ENCODE measurements around the gene OVCH1.

The OVCH1 gene

DNA sequence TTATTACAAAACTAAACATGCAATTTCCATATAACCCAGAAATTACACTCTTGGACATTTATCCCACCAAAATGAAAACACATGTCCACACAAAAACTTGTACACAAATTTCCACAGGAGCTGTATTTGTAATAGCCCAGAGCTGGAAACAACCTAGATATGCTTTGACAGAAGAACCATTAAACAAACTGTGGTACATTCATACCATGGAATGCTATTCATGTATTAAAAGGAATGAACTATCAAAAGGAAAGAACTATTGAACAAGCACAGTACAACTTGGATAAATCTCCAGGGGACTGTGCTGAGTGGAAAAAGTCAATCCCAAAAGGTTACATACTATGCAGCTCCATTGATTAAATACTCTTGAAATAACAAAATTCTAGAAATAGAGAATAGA, 80.7 kb downstream of the OVCH1 start:
- TF ChIP-seq, protein P1, sequence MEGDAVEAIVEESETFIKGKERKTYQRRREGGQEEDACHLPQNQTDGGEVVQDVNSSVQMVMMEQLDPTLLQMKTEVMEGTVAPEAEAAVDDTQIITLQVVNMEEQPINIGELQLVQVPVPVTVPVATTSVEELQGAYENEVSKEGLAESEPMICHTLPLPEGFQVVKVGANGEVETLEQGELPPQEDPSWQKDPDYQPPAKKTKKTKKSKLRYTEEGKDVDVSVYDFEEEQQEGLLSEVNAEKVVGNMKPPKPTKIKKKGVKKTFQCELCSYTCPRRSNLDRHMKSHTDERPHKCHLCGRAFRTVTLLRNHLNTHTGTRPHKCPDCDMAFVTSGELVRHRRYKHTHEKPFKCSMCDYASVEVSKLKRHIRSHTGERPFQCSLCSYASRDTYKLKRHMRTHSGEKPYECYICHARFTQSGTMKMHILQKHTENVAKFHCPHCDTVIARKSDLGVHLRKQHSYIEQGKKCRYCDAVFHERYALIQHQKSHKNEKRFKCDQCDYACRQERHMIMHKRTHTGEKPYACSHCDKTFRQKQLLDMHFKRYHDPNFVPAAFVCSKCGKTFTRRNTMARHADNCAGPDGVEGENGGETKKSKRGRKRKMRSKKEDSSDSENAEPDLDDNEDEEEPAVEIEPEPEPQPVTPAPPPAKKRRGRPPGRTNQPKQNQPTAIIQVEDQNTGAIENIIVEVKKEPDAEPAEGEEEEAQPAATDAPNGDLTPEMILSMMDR (IDR thresholded peaks at IDR 0.05; ENCODE audit: control extremely low read depth, extremely low read depth, low read depth, missing control alignments): no peak
- ChIA-PET POLR2A (no interaction called here), CTCF (interaction anchor here (1.5 to 4.2 kb wide), 2 partner anchors 11 to 60 kb away, joined by 3 to 25 read pairs; no protein-coding TSS in a partner anchor)

DNA sequence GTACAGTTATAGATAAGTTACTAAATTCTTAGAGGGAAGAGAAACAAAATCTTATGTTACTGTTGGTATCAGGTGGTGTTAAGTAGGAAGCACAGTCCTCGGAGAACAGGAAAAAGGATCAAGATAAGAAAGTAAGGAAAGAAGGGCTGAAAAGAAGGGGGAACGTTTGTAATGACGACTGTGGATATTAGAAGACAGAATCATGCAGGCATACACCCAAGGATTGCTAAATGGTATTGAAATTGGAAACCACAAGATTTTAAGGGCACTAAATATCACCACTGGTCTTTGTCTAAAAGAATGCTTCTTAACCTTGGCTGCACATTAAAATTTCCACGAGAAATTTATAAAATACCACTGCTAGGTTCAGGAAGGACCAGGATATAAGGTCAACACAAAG, 82.4 kb downstream of the OVCH1 start:
- ChIA-PET CTCF (interaction anchor here (1.5 to 4.2 kb wide), 2 partner anchors 13 to 62 kb away, joined by 3 to 25 read pairs; no protein-coding TSS in a partner anchor), POLR2A (no interaction called here)
- DNase-seq (ENCODE audit: extremely low spot score): no peak
- TF ChIP-seq, protein P1 (IDR thresholded peaks at IDR 0.05; ENCODE audit: control extremely low read depth, extremely low read depth, low read depth, missing control alignments): no peak

More for the DNA sequence above, 80.7 kb downstream of the OVCH1 start:
- no peak for DNase-seq (ENCODE audit: extremely low spot score)

DNA sequence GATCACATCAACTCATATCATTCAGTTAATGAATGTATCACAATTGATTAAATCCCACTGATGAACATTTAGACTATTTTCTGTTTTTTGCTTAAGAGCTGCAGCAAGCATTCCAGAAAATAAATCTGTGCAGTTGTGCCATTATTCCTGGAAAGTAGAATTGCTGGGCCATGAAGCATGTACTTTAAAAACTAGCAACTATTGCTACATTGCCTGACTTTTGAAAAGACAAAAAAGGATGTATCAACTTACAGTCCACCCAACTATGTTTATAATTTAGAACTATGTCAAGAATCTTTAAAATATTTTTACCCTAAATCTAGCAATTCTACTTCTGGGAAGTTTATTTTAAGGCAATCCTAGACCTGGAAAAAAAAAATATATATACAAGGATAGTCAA, 83.1 kb downstream of the OVCH1 start:
- POLR2A ChIA-PET: no interaction called here
- CTCF ChIA-PET: no interaction called here
- DNase-seq (ENCODE audit: extremely low spot score): no peak
- TF ChIP-seq, protein P1 (IDR thresholded peaks at IDR 0.05; ENCODE audit: control extremely low read depth, extremely low read depth, low read depth, missing control alignments): no peak

DNA sequence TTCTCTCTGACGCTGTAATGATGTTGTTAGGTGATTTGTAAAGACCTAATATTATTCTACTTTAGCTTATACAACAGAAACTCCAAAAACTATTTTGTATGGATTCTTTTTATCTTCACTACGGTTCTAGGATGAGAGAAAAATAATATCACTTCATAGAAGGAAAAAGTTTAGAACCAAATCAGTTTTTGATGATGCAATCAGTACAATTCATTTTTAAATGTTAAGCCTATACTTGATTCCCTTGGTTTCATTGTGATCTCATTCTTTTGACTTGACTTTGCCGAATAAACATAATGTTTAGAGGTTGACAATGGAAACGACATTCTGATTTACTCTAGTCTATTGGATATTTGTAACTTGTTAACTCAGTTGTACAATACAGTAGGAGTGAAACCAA, 91.9 kb downstream of the OVCH1 start:
- POLR2A ChIA-PET: no interaction called here
- TF ChIP-seq, protein P1 (IDR thresholded peaks at IDR 0.05; ENCODE audit: control extremely low read depth, extremely low read depth, low read depth, missing control alignments): no peak
- CTCF ChIA-PET: no interaction called here
- DNase-seq (ENCODE audit: extremely low spot score): no peak

DNA sequence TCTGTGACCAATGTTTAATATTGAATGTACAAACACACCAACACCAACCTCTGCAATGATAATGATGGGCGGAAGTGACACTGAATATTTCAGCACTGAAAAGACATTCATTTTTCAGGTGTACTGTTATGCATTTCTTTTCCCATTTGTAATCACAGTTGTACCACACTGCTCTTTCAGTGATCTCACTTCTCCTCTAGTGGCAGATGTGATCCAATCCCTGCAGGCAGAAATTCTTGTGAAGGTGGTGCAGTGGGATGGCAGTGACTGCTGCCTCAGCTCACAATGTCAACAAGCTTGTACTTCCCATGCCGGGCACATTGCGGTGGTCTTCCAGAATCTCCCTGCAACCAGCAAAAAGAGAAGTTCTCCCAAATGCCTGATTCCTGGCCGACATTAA, 93.5 kb downstream of the OVCH1 start:
- TF ChIP-seq, protein P1 (IDR thresholded peaks at IDR 0.05; ENCODE audit: control extremely low read depth, extremely low read depth, low read depth, missing control alignments): no peak
- ChIA-PET POLR2A (no interaction called here), CTCF (no interaction called here)
- no peak for DNase-seq (ENCODE audit: extremely low spot score)

DNA sequence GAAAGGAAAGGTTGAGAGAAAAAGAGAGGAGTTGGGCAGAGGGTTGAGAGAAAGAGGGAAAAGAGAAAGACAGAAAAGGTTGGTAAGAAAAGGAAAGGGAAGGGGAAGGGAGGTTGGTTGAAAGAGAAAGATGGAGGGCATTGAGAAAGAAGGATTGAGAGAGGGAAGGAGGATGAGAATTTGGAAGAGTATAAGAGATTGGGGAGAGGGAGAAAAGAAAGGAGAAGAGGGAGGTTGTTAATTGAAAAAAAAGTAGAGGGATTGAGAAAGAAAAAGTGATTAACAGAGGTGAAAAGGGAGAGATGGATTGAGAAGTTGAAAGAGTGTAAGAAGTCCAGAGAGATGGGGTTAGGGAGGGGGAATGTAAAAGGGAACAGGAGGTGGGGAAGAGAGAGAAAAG, 95.0 kb downstream of the OVCH1 start:
- POLR2A ChIA-PET: no interaction called here
- TF ChIP-seq, protein P1 (IDR thresholded peaks at IDR 0.05; ENCODE audit: control extremely low read depth, extremely low read depth, low read depth, missing control alignments): no peak
- DNase-seq (ENCODE audit: extremely low spot score): no peak
- CTCF ChIA-PET: no interaction called here

DNA sequence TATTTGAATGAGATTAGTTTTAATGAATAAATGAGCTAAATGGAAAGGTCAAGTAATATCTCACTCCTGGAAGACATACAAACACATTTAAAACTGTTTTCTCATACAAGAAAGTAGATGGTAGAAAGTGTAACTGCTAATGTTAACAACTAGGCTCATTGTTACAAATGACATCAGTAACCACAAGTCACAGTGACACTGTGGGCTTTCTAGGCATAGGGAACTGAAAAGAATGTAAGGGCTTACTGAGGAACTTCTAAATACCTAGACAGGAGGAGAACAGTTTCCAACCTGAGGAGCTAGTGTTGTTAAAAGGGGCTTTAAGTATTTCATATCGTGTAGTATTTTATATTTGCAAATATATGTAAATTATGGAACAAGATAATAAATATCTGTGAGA, 99.0 kb downstream of the OVCH1 start:
- peak; percentile 24 for DNase-seq (ENCODE audit: extremely low spot score)
- ChIA-PET CTCF (interaction anchor here (1.1 kb wide), 1 partner anchor 18 kb away, joined by 3 read pairs; the partner anchor contains the start of gene ERGIC2), POLR2A (no interaction called here)
- TF ChIP-seq, protein P1 (IDR thresholded peaks at IDR 0.05; ENCODE audit: control extremely low read depth, extremely low read depth, low read depth, missing control alignments): no peak
